HepG2 (cell line): Measurements from ENCODE around the gene TLX1. TPM values are rescaled to one million over a fixed set of nuclear protein-coding genes. Genes with fewer than 3 reads are reported as not detected.
A peak's percentile ranks its signal among the peaks of the same experiment; 100 is the strongest.

Experiments
- ATF7-NPFF ChIP-seq: sonication (generic); formaldehyde crosslinking; IDR thresholded peaks from 2 replicates; pipeline ENCODE4 v1.8.1; 2023; ENCODE audit warnings: mild to moderate bottlenecking, low read depth, missing genetic modification reagents, moderate library complexity
- KDM4B ChIP-seq: sonication (generic); formaldehyde crosslinking; IDR thresholded peaks from 2 replicates; pipeline ENCODE4 v1.4.0; 2020; ENCODE audit warnings: missing genetic modification reagents
- MBNL3 ChIP-seq: fragments of 250-450 bp; sonication (Bioruptor Pico); conservative IDR thresholded peaks from 2 replicates; pipeline ENCODE4 v1.8.0; 2022; ENCODE audit warnings: mild to moderate bottlenecking, inconsistent platforms
- MTF2 ChIP-seq: sonication (generic); formaldehyde crosslinking; IDR thresholded peaks from 2 replicates; pipeline ENCODE4 v1.5.0; 2020; ENCODE audit warnings: missing genetic modification reagents, borderline replicate concordance
- NFE2 ChIP-seq: sonication (generic); formaldehyde crosslinking; IDR thresholded peaks from 2 replicates; pipeline ENCODE4 v1.4.0; 2020; ENCODE audit warnings: missing genetic modification reagents
- NR2C2 ChIP-seq: sonication (generic); formaldehyde crosslinking; IDR thresholded peaks from 2 replicates; pipeline ENCODE4 v1.4.0; 2020; ENCODE audit warnings: missing genetic modification reagents, mild to moderate bottlenecking, moderate library complexity, borderline replicate concordance
- NR2F6 ChIP-seq, 2 experiments: IDR thresholded peaks; 2 replicates each; pipeline ENCODE4 v1.6.1; 2016; ENCODE audit warnings: antibody characterized with exemption in 1 of 2, mild to moderate bottlenecking in 1 of 2
- RFXAP ChIP-seq: sonication (generic); formaldehyde crosslinking; IDR thresholded peaks from 2 replicates; pipeline ENCODE4 v1.4.0; 2020; ENCODE audit warnings: missing genetic modification reagents, borderline replicate concordance
- SRF ChIP-seq: IDR thresholded peaks from 2 replicates; pipeline ENCODE4 v1.6.1; 2011; ENCODE audit warnings: mild to moderate bottlenecking, low read depth, low read length, moderate library complexity
- TCF7 ChIP-seq: sonication (generic); IDR thresholded peaks from 2 replicates; pipeline ENCODE4 v1.6.1; 2016; ENCODE audit warnings: antibody characterized with exemption, low read depth
- TSC22D2 ChIP-seq: sonication (generic); formaldehyde crosslinking; IDR thresholded peaks from 2 replicates; pipeline ENCODE4 v1.5.1; 2020; ENCODE audit warnings: missing genetic modification reagents, mild to moderate bottlenecking, borderline replicate concordance
- ZBTB3 ChIP-seq: sonication (generic); formaldehyde crosslinking; IDR thresholded peaks from 2 replicates; pipeline ENCODE4 v1.4.0; 2020; ENCODE audit warnings: low read depth, mild to moderate bottlenecking, moderate library complexity, missing genetic modification reagents, borderline replicate concordance
- ZC3H13 ChIP-seq: sonication (generic); formaldehyde crosslinking; IDR thresholded peaks from 2 replicates; pipeline ENCODE4 v1.8.1; 2023; ENCODE audit warnings: mild to moderate bottlenecking, missing genetic modification reagents, moderate library complexity
- ZNF660 ChIP-seq: sonication (generic); formaldehyde crosslinking; IDR thresholded peaks from 2 replicates; pipeline ENCODE4 v1.5.1; 2020; ENCODE audit warnings: mild to moderate bottlenecking, low read depth, missing genetic modification reagents, borderline replicate concordance
- polyA plus RNA-seq, 8 experiments: library from polyadenylated mRNA; depleted of rRNA in 3 of 8; stranded (reverse) in 7 of 8; unstranded in 1 of 8; fragments of >200 nt; fragmentation: Illumina TruSeq in 4 of 8; extraction: Trizol in 4 of 8; gene quantifications; 2 replicates each; pipeline versions ENCODE4 v1.2.1 to v1.2.3, GENCODE V29; 2011 to 2016; ENCODE audit warnings: low read depth in 4 of 8, missing spikeins in 1 of 8, mixed read lengths in 1 of 8; ENCODE audit not compliant: insufficient read depth in 1 of 8
- total RNA-seq, 5 experiments: library from RNA; depleted of rRNA; stranded (reverse); fragments of >200 nt; fragmentation: Illumina TruSeq; extraction: Trizol; gene quantifications; 2 replicates each; pipeline ENCODE4 v1.2.3, GENCODE V29; 2016; ENCODE audit warnings: low read depth in 1 of 5
- TF ChIP-seq, protein P1 (sequence below): sonication (generic); formaldehyde crosslinking; conservative IDR thresholded peaks from 2 replicates; pipeline ENCODE4 v1.8.0; 2022; ENCODE audit warnings: missing genetic modification reagents
- TF ChIP-seq, protein P2 (sequence below), 2 experiments: fragments of 450-650 bp in 1 of 2; sonication (generic) in 1 of 2; formaldehyde crosslinking; IDR thresholded peaks; 2 replicates each; pipeline versions ENCODE4 v1.5.0 to v1.8.0; 2020 to 2022; ENCODE audit warnings: mild to moderate bottlenecking in 1 of 2, missing genetic modification reagents in 1 of 2
- TF ChIP-seq, protein P3 (sequence below): sonication (generic); formaldehyde crosslinking; IDR thresholded peaks from 2 replicates; pipeline ENCODE4 v1.4.0; 2020; ENCODE audit warnings: low read depth, mild to moderate bottlenecking, missing genetic modification reagents
- TF ChIP-seq, protein P4 (sequence below): sonication (generic); formaldehyde crosslinking; IDR thresholded peaks from 2 replicates; pipeline ENCODE4 v1.4.0; 2020; ENCODE audit warnings: missing genetic modification reagents
- TF ChIP-seq, protein P5 (sequence below): sonication (generic); formaldehyde crosslinking; conservative IDR thresholded peaks from 2 replicates; pipeline ENCODE4 v1.4.0; 2020; ENCODE audit warnings: missing genetic modification reagents
- TF ChIP-seq, protein P6 (sequence below): sonication (generic); formaldehyde crosslinking; IDR thresholded peaks from 2 replicates; pipeline ENCODE4 v1.4.0; 2020; ENCODE audit warnings: mild to moderate bottlenecking, missing genetic modification reagents, borderline replicate concordance

TLX1 gene
- total and polyA plus RNA-seq, 2 of the 13 experiments (the other 11 are each of a cell fraction or from before 2014, with no cell fraction given) = 0.07 to 0.26 TPM

DNA sequence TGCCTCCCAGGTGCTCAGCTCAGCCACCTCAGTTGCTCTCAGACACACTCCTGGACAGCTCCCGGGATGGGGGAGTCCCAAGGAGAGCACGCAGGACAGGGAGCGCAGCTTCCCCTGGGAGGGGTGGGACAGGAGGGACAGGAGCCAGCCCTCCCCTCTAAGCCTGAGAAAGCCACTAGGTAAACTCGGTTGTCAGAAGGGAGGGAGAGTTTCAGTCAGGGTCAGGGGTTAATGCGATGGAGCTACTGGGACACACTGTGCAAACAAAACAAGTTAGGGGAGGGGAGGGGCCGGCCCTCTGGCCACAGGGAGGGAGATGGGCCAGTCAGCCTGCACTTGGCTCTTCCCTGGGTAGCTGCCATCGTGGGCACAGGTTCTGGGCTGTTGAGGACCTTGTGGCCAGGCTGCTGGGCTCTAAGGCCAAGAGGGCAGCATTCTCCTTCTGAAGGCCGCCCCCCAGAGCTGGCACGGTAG is 38.2 kb upstream of the TLX1 start (continued):
- TF ChIP-seq TCF7 (no peak), ATF7-NPFF (CRISPR knock-in tag) (no peak), NR2F6 (IDR thresholded peaks at IDR 0.05) (peak; percentile 91), NR2F6 (CRISPR knock-in tag; IDR thresholded peaks at IDR 0.05) (peak; percentile 90), TSC22D2 (CRISPR knock-in tag) (no peak), KDM4B (CRISPR knock-in tag) (no peak), ZBTB3 (CRISPR knock-in tag) (no peak), ZC3H13 (CRISPR knock-in tag) (no peak), MBNL3 (CRISPR knock-in tag) (no peak), SRF (no peak), MTF2 (CRISPR knock-in tag) (no peak), NFE2 (CRISPR knock-in tag) (no peak), RFXAP (CRISPR knock-in tag) (no peak), ZNF660 (no peak), NR2C2 (CRISPR knock-in tag) (peak; percentile 44; the same call in 1 of the 2 replicates)
- TF ChIP-seq, protein P1, sequence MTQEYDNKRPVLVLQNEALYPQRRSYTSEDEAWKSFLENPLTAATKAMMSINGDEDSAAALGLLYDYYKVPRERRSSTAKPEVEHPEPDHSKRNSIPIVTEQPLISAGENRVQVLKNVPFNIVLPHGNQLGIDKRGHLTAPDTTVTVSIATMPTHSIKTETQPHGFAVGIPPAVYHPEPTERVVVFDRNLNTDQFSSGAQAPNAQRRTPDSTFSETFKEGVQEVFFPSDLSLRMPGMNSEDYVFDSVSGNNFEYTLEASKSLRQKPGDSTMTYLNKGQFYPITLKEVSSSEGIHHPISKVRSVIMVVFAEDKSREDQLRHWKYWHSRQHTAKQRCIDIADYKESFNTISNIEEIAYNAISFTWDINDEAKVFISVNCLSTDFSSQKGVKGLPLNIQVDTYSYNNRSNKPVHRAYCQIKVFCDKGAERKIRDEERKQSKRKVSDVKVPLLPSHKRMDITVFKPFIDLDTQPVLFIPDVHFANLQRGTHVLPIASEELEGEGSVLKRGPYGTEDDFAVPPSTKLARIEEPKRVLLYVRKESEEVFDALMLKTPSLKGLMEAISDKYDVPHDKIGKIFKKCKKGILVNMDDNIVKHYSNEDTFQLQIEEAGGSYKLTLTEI (CRISPR knock-in tag) = no peak
- TF ChIP-seq, protein P2, sequence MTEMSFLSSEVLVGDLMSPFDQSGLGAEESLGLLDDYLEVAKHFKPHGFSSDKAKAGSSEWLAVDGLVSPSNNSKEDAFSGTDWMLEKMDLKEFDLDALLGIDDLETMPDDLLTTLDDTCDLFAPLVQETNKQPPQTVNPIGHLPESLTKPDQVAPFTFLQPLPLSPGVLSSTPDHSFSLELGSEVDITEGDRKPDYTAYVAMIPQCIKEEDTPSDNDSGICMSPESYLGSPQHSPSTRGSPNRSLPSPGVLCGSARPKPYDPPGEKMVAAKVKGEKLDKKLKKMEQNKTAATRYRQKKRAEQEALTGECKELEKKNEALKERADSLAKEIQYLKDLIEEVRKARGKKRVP (CRISPR knock-in tag; IDR thresholded peaks at IDR 0.05) = no peak
- TF ChIP-seq, protein P3, sequence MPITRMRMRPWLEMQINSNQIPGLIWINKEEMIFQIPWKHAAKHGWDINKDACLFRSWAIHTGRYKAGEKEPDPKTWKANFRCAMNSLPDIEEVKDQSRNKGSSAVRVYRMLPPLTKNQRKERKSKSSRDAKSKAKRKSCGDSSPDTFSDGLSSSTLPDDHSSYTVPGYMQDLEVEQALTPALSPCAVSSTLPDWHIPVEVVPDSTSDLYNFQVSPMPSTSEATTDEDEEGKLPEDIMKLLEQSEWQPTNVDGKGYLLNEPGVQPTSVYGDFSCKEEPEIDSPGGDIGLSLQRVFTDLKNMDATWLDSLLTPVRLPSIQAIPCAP (CRISPR knock-in tag) = no peak
- TF ChIP-seq, protein P4, sequence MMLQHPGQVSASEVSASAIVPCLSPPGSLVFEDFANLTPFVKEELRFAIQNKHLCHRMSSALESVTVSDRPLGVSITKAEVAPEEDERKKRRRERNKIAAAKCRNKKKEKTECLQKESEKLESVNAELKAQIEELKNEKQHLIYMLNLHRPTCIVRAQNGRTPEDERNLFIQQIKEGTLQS = no peak
- TF ChIP-seq, protein P5, sequence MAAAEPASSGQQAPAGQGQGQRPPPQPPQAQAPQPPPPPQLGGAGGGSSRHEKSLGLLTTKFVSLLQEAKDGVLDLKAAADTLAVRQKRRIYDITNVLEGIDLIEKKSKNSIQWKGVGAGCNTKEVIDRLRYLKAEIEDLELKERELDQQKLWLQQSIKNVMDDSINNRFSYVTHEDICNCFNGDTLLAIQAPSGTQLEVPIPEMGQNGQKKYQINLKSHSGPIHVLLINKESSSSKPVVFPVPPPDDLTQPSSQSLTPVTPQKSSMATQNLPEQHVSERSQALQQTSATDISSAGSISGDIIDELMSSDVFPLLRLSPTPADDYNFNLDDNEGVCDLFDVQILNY (CRISPR knock-in tag) = no peak
- TF ChIP-seq, protein P6, sequence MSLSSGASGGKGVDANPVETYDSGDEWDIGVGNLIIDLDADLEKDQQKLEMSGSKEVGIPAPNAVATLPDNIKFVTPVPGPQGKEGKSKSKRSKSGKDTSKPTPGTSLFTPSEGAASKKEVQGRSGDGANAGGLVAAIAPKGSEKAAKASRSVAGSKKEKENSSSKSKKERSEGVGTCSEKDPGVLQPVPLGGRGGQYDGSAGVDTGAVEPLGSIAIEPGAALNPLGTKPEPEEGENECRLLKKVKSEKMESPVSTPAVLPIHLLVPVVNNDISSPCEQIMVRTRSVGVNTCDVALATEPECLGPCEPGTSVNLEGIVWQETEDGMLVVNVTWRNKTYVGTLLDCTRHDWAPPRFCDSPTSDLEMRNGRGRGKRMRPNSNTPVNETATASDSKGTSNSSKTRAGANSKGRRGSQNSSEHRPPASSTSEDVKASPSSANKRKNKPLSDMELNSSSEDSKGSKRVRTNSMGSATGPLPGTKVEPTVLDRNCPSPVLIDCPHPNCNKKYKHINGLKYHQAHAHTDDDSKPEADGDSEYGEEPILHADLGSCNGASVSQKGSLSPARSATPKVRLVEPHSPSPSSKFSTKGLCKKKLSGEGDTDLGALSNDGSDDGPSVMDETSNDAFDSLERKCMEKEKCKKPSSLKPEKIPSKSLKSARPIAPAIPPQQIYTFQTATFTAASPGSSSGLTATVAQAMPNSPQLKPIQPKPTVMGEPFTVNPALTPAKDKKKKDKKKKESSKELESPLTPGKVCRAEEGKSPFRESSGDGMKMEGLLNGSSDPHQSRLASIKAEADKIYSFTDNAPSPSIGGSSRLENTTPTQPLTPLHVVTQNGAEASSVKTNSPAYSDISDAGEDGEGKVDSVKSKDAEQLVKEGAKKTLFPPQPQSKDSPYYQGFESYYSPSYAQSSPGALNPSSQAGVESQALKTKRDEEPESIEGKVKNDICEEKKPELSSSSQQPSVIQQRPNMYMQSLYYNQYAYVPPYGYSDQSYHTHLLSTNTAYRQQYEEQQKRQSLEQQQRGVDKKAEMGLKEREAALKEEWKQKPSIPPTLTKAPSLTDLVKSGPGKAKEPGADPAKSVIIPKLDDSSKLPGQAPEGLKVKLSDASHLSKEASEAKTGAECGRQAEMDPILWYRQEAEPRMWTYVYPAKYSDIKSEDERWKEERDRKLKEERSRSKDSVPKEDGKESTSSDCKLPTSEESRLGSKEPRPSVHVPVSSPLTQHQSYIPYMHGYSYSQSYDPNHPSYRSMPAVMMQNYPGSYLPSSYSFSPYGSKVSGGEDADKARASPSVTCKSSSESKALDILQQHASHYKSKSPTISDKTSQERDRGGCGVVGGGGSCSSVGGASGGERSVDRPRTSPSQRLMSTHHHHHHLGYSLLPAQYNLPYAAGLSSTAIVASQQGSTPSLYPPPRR (CRISPR knock-in tag) = peak; percentile 72; the same call in 1 of the 2 replicates
